ENCODE results near the gene FGD3.
"Not testable (repeated sequence)": the region's sequence is repeated elsewhere in the genome, so short reads cannot be mapped to it uniquely, and the experiment has no call there.

FGD3 gene

DNA sequence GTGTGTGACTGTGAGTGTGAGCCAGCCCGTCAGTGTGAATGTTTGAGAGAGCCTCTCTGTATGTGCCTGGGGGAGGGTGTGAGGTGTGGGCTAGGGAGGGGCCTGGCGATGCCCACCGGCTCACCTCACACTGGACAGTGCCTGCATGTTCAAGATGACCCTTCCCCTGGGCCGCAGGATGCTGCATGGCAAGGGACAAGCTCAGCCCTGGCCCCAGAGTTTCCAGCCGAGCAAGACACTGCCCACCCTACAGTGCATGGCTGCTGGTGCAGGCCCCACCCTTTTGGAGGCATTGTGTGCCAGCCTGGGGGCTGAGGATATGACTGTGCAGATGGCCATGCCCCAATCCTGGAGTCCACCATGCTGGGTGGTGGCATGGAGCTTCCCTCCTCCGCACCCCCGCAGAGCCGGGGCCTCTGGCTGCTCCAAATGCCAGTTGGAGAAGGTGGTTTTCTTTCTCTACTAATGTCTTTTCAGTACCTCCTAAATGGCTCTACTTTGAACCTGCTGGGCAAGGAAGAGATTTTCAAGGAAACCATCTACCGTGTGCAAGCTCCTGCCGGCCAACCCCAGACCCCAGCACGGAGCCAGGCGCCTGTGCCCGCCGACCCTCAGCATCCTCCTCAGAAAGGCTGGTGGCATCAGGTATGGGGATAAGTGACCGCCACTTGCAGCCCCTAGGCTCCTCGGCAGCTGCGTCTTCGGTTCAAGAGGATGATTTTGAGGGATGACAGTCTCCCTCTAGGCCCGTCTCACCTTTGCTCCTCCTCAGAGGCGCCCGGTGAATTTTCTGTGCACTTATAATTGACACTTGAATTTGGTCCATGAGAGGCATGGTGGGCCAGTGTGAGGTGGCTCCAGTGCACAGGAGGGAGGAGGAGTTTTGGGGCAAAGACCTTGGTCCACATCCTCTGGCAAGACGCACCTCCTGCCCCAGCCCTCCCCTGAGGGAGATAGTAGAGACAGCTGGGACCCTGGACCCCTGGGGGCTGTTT is 27.7 kb downstream of the FGD3 start:
- no peak for DNase-seq (ENCODE audit: low read depth)

DNA sequence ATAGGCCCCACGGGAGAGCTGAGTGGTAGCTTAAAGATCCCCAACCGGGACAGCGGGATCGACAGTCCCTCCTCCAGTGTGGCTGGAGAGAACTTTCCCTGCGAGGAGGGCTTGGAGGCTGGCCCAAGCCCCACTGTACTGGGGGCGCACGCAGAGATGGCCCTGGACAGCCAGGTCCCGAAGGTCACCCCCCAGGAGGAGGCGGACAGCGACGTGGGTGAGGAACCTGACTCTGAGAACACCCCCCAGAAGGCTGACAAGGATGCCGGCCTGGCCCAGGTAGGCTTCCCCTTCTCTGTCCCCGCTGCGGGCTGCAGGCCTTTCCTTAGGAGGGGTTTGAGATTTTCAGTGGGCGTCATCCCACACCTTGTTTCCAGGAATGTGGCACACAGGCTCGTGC is 29.1 kb downstream of the FGD3 start:
- no peak for DNase-seq (ENCODE audit: low read depth)

DNA sequence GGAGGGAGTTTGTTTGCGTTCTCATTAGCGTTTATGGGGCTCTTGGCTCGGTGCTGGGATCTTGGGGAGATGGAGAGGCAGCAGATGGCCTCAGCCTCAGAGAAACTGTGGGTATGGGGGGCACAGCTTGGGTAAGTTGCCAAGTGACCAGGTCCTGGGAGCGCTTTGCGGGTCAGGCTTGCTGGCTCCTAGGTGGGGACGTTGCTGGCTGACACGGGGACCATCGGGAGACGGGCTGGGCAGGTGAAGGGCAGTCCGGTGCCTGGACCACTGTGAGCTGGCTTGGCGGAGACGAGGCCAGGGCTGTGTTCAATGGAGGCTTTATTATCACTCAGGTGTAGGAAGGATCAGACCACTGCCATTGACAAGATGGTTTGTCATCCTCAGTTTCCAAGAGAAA is 30.0 kb downstream of the FGD3 start:
- DNase-seq (ENCODE audit: low read depth) = no peak

GRCh38 chr9:92978345-92978875 is 31.1 kb downstream of the FGD3 start:
- DNase-seq (ENCODE audit: low read depth) = no peak

- DNase-seq (ENCODE audit: low read depth) = no peak
Observed at GRCh38 chr9:92979283-92980056, 32.1 kb downstream of the FGD3 start.

- no peak for DNase-seq (ENCODE audit: low read depth)
Observed at GRCh38 chr9:92980085-92980745, 32.9 kb downstream of the FGD3 start.

DNA sequence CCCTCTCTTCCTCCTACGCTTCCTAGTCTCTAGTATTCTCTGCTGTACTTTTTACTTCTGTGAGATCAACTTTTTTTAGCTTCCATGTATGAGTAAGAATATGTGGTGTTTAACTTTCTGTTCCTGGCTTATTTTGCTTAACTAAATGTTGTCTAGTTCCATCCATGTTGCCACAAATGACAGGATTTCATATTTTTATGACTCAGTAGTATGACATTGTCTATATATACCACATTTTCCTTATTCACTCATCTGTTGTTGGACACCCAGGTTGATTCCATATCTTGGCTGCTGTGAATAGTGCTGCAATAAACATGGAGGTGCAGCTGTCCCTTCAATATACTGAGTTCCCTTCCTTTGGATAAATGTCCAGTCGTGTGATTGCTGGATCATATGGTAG is 34.8 kb downstream of the FGD3 start:
- no peak for DNase-seq (ENCODE audit: low read depth)

DNA sequence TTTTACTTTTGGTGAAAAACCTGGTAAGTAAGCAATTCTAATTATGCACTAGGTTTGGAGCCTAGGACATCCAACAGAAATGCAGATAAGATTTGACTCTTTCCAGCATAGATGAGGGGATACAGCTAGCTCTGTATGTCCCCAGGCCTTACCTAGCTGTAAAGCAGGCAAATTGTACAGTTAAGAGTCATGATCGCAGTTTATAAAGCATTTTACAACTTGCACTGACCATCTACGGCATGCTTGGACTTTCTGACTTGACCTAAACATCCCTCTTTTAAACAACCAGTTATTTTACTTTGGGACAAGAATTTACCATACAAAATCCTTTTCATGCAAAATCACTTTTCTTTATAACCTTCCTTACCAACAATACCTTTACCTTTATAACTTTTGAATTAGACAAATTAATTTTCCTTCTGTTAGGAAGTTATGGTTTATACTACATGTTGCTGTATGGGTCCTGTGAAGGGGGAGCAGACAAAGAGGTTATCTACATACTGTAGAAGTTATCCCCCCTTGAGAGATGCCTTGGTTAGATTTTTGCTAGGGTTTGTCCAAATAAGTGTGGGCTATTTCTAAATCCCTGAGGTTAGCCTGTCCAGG is 36.8 kb downstream of the FGD3 start:
- no peak for DNase-seq (ENCODE audit: low read depth)

GRCh38 chr9:92984976-92985375 is 37.7 kb downstream of the FGD3 start:
- no peak for DNase-seq (ENCODE audit: low read depth)

- no peak for DNase-seq (ENCODE audit: low read depth)
Observed at GRCh38 chr9:92986176-92987119, 39.1 kb downstream of the FGD3 start.

GRCh38 chr9:92988215-92988768 is 41.0 kb downstream of the FGD3 start:
- no peak for DNase-seq (ENCODE audit: low read depth)

- no peak for DNase-seq (ENCODE audit: low read depth)
Observed at GRCh38 chr9:92989561-92989960, 42.2 kb downstream of the FGD3 start.

- no peak for DNase-seq (ENCODE audit: low read depth)
Observed at GRCh38 chr9:92990461-92990860, 43.1 kb downstream of the FGD3 start.

GRCh38 chr9:92992549-92992948 is 45.2 kb downstream of the FGD3 start:
- DNase-seq (ENCODE audit: low read depth) = no peak

DNA sequence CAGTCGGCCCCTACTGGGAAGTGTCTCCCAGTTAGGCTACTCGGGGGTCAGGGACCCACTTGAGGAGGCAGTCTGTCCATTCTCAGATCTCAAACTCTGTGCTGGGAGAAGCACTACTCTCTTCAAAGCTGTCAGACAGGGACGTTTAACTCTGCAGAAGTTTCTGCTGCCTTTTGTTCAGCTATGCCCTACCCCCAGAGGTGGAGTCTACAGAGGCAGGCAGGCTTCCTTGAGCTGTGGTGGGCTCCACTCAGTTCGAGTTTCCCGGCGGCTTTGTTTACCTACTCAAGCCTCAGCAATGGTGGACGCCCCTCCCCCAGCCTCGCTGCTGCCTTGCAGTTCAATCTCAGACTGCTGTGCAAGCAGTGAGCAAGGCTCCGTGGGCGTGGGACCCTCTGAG is 51.5 kb downstream of the FGD3 start:
- DNase-seq (ENCODE audit: low read depth) = not testable (repeated sequence)

DNA sequence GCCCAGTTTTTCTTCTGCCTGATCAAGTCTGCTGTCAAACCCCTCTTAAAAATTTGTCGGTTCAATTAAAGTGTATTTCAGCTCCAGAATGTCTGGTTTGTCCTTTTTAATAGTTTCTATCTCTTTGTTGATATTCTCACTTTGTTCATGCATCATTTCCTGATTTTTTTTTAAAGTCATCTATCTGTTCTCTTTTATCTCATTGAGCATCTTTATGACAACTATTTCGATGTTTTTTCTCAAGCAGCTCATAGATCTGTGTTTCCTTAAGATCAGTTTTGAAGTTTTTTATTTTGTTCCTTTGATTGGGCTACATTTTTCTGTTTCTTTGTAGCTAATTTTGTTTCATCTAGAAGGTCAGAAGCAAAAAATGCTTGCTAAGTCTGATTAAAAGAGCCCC is 53.7 kb downstream of the FGD3 start:
- no peak for DNase-seq (ENCODE audit: low read depth)

DNA sequence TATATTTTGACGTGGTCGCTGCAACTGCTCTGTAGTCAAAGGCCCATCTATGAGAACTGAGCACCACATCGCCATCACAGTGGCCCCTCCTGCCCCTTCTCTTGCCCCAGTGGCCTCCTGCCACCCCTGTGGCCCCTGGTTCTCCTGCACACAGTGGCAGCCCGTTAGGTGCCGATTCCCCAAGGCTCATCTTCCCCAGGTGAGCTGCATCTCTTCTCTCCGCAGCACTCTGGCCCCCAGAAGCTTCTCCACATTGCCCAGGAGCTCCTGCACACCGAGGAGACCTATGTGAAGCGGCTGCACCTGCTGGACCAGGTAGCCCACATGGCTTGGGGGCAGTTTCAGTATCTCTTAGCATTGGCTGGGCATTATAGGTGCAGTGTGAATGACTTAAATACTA is 55.4 kb downstream of the FGD3 start:
- no peak for DNase-seq (ENCODE audit: low read depth)

DNA sequence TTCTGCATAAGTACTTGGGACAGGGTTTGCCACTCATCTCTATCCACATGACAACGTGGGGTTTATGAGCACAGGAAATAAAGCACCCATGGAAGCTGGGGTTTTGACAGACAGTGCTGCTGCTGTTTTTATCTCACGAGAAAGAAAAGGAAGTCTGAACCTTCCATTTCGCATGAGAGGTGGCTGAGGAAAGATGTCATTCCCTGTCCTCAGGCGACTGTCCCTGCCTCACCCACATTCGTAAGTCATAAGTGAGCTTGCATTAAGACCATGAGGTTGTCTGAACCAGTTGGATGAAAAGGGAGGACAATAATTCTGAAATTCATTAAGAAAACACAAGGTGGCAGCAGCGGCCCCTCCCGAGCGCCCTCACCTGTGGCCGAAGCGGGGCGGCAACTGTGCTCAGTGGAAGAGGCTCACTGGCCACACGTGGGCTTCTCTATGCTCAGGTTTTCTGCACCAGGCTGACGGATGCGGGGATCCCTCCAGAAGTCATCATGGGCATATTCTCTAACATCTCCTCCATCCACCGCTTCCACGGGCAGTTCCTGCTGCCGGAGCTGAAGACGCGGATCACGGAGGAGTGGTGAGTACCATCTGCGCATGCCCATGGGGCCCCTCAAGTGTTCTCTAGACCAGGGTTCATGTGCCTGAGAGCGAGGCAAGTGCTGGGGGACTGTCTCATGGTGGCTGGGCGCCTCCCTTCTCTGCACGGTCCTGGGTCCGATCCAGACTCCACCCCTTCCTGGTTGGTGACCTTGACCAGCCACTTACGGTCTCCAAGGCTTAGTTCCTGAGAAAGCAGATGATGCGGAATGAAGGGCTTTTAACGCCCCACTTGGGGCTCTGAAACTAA is 56.5 kb downstream of the FGD3 start:
- DNase-seq (ENCODE audit: low read depth) = peak; percentile 26

DNA sequence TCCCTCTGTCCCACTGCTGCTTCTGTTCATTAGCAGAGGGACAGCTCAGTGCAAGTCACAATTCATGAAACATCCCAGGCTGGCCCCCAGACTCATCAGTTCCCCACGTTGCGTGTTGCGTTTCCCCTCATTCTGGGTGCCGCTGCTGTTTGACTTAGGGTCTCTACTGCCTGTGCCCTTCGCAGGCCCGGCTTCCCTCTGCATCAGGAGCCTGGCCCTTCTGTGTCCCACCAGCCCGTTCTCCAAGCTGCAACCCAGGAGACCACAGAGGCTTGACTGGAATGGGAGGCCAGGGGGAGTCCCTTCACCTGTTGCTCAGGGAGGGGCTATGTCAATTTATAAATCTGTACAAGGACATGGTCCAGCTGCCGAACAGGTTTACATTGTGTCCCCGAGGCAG is 57.2 kb downstream of the FGD3 start:
- DNase-seq (ENCODE audit: low read depth) = no peak
